HG03575 (cell line): ENCODE measurements around the gene MESD.

Experiments used
- ATAC-seq: cut with Tn5 transposase; IDR thresholded peaks from one replicate; pipeline ENCODE4 v1.9.1; 2021; ENCODE audit not compliant: unreplicated experiment, insufficient number of reproducible peaks, low FRiP score; ENCODE audit errors: extremely low read depth

The MESD gene

GRCh38 chr15:80997692-80998091, 8.1 kb upstream of the MESD start:
- ATAC-seq = no peak

- no peak for ATAC-seq
Measured at GRCh38 chr15:80996247-80996646, 6.6 kb upstream of the MESD start.

GRCh38 chr15:80992441-80992840, 2.8 kb upstream of the MESD start:
- ATAC-seq = no peak

GRCh38 chr15:80992006-80992405, 2.4 kb upstream of the MESD start:
- ATAC-seq = no peak

GRCh38 chr15:80991421-80991820, 1.8 kb upstream of the MESD start:
- no peak for ATAC-seq

- ATAC-seq = no peak
Measured at GRCh38 chr15:80990955-80991354, 1.3 kb upstream of the MESD start.

GRCh38 chr15:80989081-80989517, 520 bp downstream of the MESD start:
- ATAC-seq = no peak

GRCh38 chr15:80988148-80988796, 1.3 kb downstream of the MESD start:
- ATAC-seq = no peak

GRCh38 chr15:80986487-80986886, 3.1 kb downstream of the MESD start:
- no peak for ATAC-seq

- ATAC-seq = no peak
Measured at GRCh38 chr15:80985981-80986380, 3.6 kb downstream of the MESD start.

- ATAC-seq = no peak
Measured at GRCh38 chr15:80984856-80985255, 4.8 kb downstream of the MESD start.

GRCh38 chr15:80982839-80983238, 6.8 kb downstream of the MESD start:
- no peak for ATAC-seq

- ATAC-seq = no peak
Measured at GRCh38 chr15:80982205-80982604, 7.4 kb downstream of the MESD start.

GRCh38 chr15:80979538-80980200, 9.9 kb downstream of the MESD start:
- no peak for ATAC-seq

- no peak for ATAC-seq
Measured at GRCh38 chr15:80978685-80979329, 10.8 kb downstream of the MESD start.

- no peak for ATAC-seq
Measured at GRCh38 chr15:80977627-80978036, 12.0 kb downstream of the MESD start.

GRCh38 chr15:80976851-80977250, 12.8 kb downstream of the MESD start:
- ATAC-seq = no peak

GRCh38 chr15:80974914-80975313, 14.7 kb downstream of the MESD start:
- no peak for ATAC-seq

GRCh38 chr15:80972276-80972675, 17.3 kb downstream of the MESD start:
- ATAC-seq = no peak

- no peak for ATAC-seq
Measured at GRCh38 chr15:80971143-80971542, 18.5 kb downstream of the MESD start.
